Epithelial cell of proximal tubule (primary cell): Measurements from ENCODE around the gene PLCL1. TPM values are rescaled to one million over a fixed set of nuclear protein-coding genes. Genes with fewer than 3 reads are reported as not detected.
"Not testable (repeated sequence)": the region's sequence is repeated elsewhere in the genome, so short reads cannot be mapped to it uniquely, and the experiment has no call there.

ENCODE experiments used
- DNase-seq: peaks from one replicate; pipeline ENCODE4 v3.0.0-alpha.2; 2011; ENCODE audit warnings: low read depth
- H3K4me3 ChIP-seq: 2 replicates; pipeline ENCODE4 v1.5.1; 2011; ENCODE audit warnings: low read depth, mild to moderate bottlenecking, low read length
- CTCF ChIP-seq: conservative IDR thresholded peaks from 2 replicates; pipeline ENCODE4 v1.5.1; 2012; ENCODE audit warnings: low read depth, mild to moderate bottlenecking, low read length
- total RNA-seq: library from RNA; depleted of rRNA; stranded (reverse); fragments of >200 nt; gene quantifications from 2 replicates; pipeline ENCODE4 v1.2.3, GENCODE V29; 2015

The PLCL1 gene
- total RNA-seq, 1 donor from 2014 or later, result not detected

- no peak for TF ChIP-seq CTCF
Observed at GRCh38 chr2:198006733-198007132, 202.3 kb downstream of the PLCL1 start.

GRCh38 chr2:198008230-198008629 lies 203.8 kb downstream of the PLCL1 start:
- TF ChIP-seq CTCF, result no peak
- no peak overlapping the region for H3K4me3 ChIP-seq
- DNase-seq, result no peak

More at GRCh38 chr2:198006733-198007132, 202.3 kb downstream of the PLCL1 start:
- no peak overlapping the region for H3K4me3 ChIP-seq
- DNase-seq, result no peak

- TF ChIP-seq CTCF, result no peak
- H3K4me3 ChIP-seq, result no peak overlapping the region
- no peak for DNase-seq
Observed at GRCh38 chr2:198012025-198012424, 207.6 kb downstream of the PLCL1 start.

GRCh38 chr2:198016243-198016642 lies 211.8 kb downstream of the PLCL1 start:
- TF ChIP-seq CTCF, result no peak
- DNase-seq, result no peak
- H3K4me3 ChIP-seq, result no peak overlapping the region

GRCh38 chr2:198017068-198017467 lies 212.7 kb downstream of the PLCL1 start:
- H3K4me3 ChIP-seq, result no peak overlapping the region
- no peak for TF ChIP-seq CTCF
- DNase-seq, result no peak

- DNase-seq, result no peak
- no peak overlapping the region for H3K4me3 ChIP-seq
- no peak for TF ChIP-seq CTCF
Observed at GRCh38 chr2:198028955-198029354, 224.6 kb downstream of the PLCL1 start.

- H3K4me3 ChIP-seq, result not testable (repeated sequence)
Observed at GRCh38 chr2:198029576-198029975, 225.2 kb downstream of the PLCL1 start.

GRCh38 chr2:198033626-198034025 lies 229.2 kb downstream of the PLCL1 start:
- no peak overlapping the region for H3K4me3 ChIP-seq
- no peak for DNase-seq
- TF ChIP-seq CTCF, result no peak

More at GRCh38 chr2:198029576-198029975, 225.2 kb downstream of the PLCL1 start:
- DNase-seq, result not testable (repeated sequence)
